Osteocyte (in vitro differentiated cells): ENCODE measurements around the gene NCAM2. TPM values are rescaled to one million over a fixed set of nuclear protein-coding genes. Genes with fewer than 3 reads are reported as not detected.

Experiments
- DNase-seq: peaks from one replicate; pipeline ENCODE4 v3.0.0; 2021; ENCODE audit warnings: mixed read lengths; ENCODE audit not compliant: unreplicated experiment; ENCODE audit errors: extremely low spot score
- H3K27ac Mint-ChIP-seq: one replicate; pipeline ENCODE4 v1.8.0; 2021; ENCODE audit warnings: mild to moderate bottlenecking, mixed read lengths; ENCODE audit not compliant: unreplicated experiment
- H3K27me3 Mint-ChIP-seq: one replicate; pipeline ENCODE4 v1.8.0; 2021; ENCODE audit warnings: mixed read lengths; ENCODE audit not compliant: unreplicated experiment
- H3K36me3 Mint-ChIP-seq: one replicate; pipeline ENCODE4 v1.8.0; 2021; ENCODE audit warnings: mixed read lengths; ENCODE audit not compliant: unreplicated experiment
- H3K4me1 Mint-ChIP-seq: one replicate; pipeline ENCODE4 v1.8.0; 2021; ENCODE audit warnings: mixed read lengths; ENCODE audit not compliant: unreplicated experiment
- H3K4me3 Mint-ChIP-seq: one replicate; pipeline ENCODE4 v1.8.0; 2021; ENCODE audit warnings: mild to moderate bottlenecking, moderate library complexity, mixed read lengths; ENCODE audit not compliant: unreplicated experiment
- H3K9me3 Mint-ChIP-seq: one replicate; pipeline ENCODE4 v1.8.0; 2021; ENCODE audit warnings: mixed read lengths; ENCODE audit not compliant: unreplicated experiment
- CTCF ChIP-seq: fragments of 200-600 bp; sonication (generic); IDR thresholded peaks from 2 replicates; pipeline ENCODE4 v1.5.0; 2021; ENCODE audit warnings: antibody characterized with exemption, mild to moderate bottlenecking, moderate library complexity
- total RNA-seq: library from RNA; stranded (reverse); gene quantifications from 2 replicates; pipeline ENCODE4 v1.2.1, GENCODE V29; 2021

NCAM2 gene
- total RNA-seq, 1 donor from 2014 or later = 121 TPM

GRCh38 chr21:21174676-21175075 is 176.5 kb downstream of the NCAM2 start:
- peaks cover 44% of the 10 kb centered on the region for H3K4me1 Mint-ChIP-seq
- no peak for TF ChIP-seq CTCF

GRCh38 chr21:21175798-21176334 is 177.7 kb downstream of the NCAM2 start:
- H3K4me3 Mint-ChIP-seq = peak overlapping the region; percentile 67
- peaks cover 4% of the 10 kb centered on the region for H3K36me3 Mint-ChIP-seq
- H3K9me3 Mint-ChIP-seq = no peaks in the 10 kb centered on the region

More at GRCh38 chr21:21174676-21175075, 176.5 kb downstream of the NCAM2 start:
- Mint-ChIP-seq H3K9me3 (no peaks in the 10 kb centered on the region), H3K27ac (peak overlapping the region; percentile 44), H3K36me3 (peaks cover 4% of the 10 kb centered on the region), H3K27me3 (no peaks in the 10 kb centered on the region), H3K4me3 (no peak overlapping the region)
- DNase-seq = no peak

GRCh38 chr21:21177353-21177986 is 179.3 kb downstream of the NCAM2 start:
- H3K27ac Mint-ChIP-seq = no peak overlapping the region
- DNase-seq = no peak
- no peak for TF ChIP-seq CTCF
- H3K4me1 Mint-ChIP-seq = peaks cover 42% of the 10 kb centered on the region
- no peak overlapping the region for H3K4me3 Mint-ChIP-seq
- no peaks in the 10 kb centered on the region for H3K9me3 Mint-ChIP-seq
- peaks cover 4% of the 10 kb centered on the region for H3K36me3 Mint-ChIP-seq
- H3K27me3 Mint-ChIP-seq = no peaks in the 10 kb centered on the region

More at GRCh38 chr21:21175798-21176334, 177.7 kb downstream of the NCAM2 start:
- no peak for TF ChIP-seq CTCF
- Mint-ChIP-seq H3K27me3 (no peaks in the 10 kb centered on the region), H3K4me1 (peaks cover 44% of the 10 kb centered on the region), H3K27ac (peak overlapping the region; percentile 75)
- DNase-seq = no peak

GRCh38 chr21:21179619-21180298 is 181.6 kb downstream of the NCAM2 start:
- H3K27ac Mint-ChIP-seq = no peak overlapping the region

More at GRCh38 chr21:21179619-21180298, 181.6 kb downstream of the NCAM2 start:
- Mint-ChIP-seq H3K27me3 (no peaks in the 10 kb centered on the region), H3K9me3 (no peaks in the 10 kb centered on the region), H3K36me3 (peaks cover 4% of the 10 kb centered on the region), H3K4me3 (no peak overlapping the region), H3K4me1 (peaks cover 42% of the 10 kb centered on the region)
- no peak for TF ChIP-seq CTCF
- DNase-seq = no peak
